Testis (tissue), 2 donors: Measurements from ENCODE around the gene ITGB1.

Source experiments
- POLR2A ChIP-seq: fragments of 450-650 bp; IDR thresholded peaks from one replicate; pipeline ENCODE4 v1.6.1; 2017; ENCODE audit warnings: antibody characterized with exemption, mild to moderate bottlenecking, moderate library complexity
- TF ChIP-seq, protein P1 (sequence below), 3 experiments: fragments of 450-650 bp in 2 of 3; fragments of 200-600 bp in 1 of 3; sonication (generic) in 1 of 3; IDR thresholded peaks; one replicate each; pipeline ENCODE4 v1.5.1; 2016 to 2019; ENCODE audit warnings: antibody characterized with exemption in 3 of 3, mild to moderate bottlenecking in 2 of 3, moderate library complexity in 1 of 3

DNA sequence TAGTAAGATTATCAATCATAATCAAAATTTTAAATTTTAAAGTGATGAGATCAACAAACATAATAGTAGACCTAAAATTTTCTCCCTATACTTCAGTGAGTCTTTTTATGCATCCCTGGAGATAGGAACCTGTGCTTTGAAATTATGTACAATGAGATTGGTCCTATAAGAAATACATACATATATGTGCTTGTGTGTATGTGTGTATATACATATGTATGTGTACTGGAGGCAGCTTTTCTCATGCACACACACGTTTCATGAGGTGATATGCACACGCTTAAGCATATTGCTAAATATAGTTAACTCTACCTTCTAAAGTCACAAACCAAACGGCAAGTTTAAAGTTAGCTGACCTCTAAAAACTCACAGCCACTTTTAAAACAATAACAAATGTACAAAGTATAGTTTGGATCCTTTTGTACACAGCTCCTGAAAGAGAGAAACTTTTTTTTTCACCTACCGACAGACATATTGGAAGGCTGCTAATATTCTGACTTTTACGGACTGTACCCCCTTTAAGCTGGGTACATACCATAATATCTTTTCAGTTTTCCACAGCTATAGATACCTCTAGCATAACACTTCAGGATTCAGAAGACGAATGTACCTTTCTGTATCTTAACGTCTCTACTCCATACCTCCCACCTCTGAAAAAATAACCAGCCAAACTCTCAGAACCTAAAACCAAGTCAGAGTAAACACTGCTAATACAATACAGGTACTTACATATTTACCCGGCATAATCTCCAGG lies 3.3 kb downstream of the ITGB1 start:
- TF ChIP-seq, protein P1, sequence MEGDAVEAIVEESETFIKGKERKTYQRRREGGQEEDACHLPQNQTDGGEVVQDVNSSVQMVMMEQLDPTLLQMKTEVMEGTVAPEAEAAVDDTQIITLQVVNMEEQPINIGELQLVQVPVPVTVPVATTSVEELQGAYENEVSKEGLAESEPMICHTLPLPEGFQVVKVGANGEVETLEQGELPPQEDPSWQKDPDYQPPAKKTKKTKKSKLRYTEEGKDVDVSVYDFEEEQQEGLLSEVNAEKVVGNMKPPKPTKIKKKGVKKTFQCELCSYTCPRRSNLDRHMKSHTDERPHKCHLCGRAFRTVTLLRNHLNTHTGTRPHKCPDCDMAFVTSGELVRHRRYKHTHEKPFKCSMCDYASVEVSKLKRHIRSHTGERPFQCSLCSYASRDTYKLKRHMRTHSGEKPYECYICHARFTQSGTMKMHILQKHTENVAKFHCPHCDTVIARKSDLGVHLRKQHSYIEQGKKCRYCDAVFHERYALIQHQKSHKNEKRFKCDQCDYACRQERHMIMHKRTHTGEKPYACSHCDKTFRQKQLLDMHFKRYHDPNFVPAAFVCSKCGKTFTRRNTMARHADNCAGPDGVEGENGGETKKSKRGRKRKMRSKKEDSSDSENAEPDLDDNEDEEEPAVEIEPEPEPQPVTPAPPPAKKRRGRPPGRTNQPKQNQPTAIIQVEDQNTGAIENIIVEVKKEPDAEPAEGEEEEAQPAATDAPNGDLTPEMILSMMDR (IDR thresholded peaks at IDR 0.05): no peak
- no peak for TF ChIP-seq POLR2A
